Stimulated activated CD4-positive, alpha-beta T cell treated with anti-CD3 and anti-CD28 coated beads, Interleukin-12 subunit alpha, Interleukin-12 subunit beta, amount 100 ng/mL, for 24 hours (primary cell): ENCODE measurements around the gene MEIS2.

Experiments used
- DNase-seq, 2 experiments: peaks; one replicate each; pipeline ENCODE4 v3.0.0-alpha.2; 2020; ENCODE audit warnings: low read depth in 2 of 2

Gene MEIS2

GRCh38 chr15:36936613-36937012 lies 163.7 kb downstream of the MEIS2 start:
- no peak for DNase-seq

DNA sequence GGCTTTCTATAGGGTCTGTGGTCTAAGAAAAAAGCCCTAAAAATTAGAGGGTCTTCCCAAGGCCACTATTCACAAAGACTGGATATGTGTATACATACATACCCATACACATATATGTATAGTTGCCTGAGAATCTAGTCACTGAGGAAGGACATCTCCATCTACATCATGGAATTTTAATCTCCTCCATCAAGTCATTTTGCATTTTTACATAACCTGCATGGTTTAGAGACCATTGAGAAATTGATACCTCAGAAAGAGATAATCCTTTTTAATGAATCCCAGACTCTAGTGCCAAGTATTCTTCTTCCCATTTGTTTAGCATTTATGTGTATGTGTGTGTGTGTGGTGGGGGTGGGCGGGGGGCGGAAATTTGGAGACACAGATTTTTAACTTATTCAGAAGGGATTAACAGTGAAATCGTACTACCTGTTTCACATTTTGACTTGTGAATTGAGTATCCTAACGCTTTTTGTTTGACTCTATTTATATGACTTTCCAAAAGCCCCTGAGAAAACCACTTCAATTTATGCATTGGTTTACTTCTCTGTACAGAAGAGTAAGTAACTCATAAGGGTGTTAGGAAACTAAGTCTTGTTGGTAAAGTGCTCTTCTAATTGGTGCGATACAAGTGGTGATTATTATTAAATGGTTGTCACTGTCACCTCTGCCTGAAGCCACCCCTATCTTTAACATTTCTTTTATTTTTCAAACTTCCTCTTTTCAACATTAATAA lies 166.9 kb downstream of the MEIS2 start:
- DNase-seq, result no peak

DNA sequence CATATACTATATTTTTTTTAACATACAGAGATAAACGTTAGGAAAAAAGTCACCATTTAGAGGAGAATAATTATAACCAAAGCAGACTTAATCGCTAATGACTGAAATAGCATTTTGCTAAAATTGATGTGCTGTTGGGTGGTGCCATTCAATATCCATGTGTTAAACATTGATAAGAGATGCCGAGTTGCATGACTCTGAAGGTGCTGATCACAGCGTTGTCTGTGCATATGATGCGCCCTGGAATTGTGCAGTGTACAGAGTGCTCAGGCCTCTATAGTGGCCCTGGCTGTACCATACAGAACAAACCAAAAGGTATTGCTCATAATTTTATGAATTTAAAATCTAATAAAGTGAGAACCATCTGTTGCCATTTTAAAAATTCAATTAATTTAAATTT lies 168.3 kb downstream of the MEIS2 start:
- no peak for DNase-seq

- DNase-seq, result no peak
Measured at GRCh38 chr15:36931434-36931833, 168.9 kb downstream of the MEIS2 start.

DNA sequence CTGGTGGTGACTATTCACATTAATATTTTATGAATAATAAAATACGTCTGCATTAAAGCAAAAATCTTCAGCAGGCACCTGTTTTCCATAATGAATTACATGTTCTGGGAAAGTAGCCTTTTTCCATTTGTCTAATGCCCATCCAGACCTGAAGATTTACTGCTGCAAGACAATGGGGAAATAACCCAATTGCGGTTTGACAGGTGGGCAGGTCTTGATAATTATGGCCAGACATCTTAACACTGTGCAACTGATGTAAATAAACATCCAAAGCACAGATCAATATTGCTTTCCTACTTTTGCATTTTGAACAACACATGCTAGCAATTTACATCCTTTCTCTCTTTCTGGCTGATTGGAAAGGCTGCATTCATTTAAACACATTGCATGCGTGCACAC lies 173.9 kb downstream of the MEIS2 start:
- DNase-seq, result no peak

DNA sequence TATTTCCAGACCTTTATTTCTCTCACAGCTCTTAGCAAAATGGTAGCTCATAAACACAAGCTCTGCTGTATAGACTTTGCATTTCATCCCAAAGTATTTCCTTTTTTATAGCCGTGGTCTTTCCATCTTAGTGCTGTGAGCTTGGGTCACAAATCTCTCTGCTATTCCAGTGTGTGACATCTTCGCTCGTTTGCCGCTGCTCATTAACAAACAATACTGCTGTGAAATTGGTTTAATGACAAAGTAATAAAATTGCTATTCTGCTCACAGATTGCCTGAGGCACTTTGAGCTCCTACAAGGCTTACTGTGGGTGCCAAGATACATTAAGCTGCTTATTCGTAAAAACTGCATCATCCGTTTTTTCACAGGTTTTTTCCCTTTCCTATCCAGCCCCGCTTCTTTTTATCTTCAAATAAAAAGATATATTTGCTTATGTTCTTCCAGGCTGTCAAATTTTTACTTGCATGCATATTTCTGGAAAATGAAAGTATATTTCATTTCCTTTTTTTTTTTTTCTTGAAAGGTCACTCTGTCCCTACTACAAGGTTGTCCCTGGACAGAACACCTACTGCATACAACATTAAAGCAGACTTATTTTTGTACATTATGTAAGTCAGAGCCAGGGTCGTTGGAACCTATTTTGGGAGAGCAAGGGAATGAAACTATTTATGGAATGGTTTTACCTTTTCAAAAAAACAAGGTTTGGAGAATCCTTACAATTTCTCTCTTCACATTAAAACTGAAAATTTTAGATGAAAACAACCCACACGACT lies 174.5 kb downstream of the MEIS2 start:
- no peak for DNase-seq

DNA sequence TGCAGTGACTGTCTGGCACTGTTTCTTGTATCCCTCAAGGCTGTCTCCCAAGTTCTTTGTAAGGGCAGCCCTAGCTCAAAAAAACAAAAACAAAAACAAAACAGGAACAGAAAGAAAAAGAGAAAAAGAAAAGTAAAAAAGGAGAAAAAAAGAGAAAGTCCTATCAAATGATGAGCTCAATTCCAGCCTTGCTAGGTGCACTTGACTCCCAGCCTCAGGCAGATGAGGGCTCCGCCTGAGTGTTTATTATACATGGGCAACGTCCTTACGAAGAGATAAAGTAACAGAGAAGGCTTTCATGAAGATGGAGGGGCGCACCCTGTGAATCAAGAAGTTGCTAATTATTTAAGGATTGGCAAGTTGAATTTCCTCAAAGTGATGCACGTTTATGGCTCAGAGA lies 175.3 kb downstream of the MEIS2 start:
- DNase-seq, result no peak

DNA sequence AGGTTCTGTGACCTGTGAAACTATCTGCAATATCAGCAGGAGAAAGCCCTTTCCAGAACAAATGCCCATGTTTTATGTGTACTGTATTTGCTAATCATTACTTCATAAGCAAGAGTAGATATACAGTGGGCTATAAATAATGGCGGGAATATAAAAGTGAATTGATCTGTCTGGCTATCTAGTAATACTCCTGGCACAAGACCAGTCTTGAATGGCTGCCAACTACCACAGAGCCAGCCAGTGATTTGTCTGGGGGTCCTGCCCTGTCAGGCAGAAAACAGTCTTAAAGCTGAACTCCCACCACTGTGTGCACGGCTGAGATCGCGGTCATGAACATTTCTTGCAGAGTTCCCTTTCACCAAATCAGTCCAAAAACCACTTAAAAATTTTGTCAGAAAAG lies 176.3 kb downstream of the MEIS2 start:
- DNase-seq, result no peak

DNA sequence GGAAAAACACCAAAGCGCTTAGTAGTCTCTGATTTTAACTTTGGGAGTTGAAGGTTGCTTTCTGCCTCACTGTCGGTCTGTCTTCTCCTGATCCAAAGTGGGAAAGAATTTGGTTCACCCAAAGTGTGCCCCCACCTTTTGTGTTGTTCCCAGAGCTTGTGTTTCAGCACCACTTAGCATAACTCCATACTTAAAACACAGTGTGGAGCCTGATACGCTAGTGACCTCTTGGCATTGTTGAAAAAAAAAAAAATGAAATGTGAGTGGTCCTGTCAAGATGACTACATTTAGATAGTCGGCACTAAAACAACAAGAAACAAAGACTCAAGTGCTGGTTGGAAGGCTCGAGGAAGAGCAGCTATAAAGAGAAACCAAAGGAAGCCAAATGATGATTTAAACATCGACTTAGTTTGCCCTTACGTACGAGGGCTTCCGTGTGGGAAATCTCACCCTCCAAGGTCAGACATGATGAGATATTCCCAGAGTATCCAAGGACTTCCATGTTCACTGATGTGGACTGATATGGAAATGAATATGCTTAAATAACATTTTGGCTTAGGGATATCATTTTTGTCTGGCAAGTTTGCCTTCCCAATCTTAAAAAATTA lies 178.8 kb downstream of the MEIS2 start:
- no peak for DNase-seq

DNA sequence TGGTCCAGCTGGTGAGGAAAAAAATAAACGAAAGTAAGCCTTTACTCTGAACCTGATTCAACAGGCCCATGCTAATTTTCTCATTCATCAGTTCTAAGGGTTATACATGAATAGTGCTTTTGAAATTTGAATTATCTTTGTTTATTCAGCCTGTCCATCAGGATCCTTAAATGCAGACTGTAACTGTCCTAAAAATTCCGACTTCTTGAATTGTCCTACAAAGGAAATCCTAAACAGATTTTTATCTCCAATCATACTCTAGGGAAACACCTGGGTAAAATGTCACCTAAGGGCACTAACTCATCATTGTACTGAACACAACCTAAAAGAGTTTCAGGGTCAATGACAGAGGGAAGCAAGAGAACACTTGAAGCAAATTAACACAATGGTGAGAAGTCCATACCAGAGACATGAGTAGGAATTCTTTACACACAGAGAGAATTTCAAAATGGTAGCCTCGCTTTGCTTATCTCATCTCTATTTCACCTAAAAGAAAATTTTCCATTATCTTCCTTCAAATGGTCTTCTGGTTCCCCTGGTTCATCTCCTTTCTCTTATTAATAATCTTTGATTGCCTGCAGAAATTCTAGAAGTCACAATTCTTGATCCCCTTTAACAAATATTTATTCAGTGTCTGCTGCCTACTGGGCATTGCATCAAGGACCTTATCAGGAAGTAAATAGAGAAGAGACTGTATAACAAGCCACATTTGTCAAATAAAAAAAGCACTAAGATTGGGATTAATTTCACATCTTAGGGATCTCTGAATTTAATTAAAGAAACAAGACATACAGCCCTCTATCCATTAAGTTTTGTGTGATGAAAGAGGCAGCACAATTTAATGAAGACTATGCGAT lies 182.7 kb downstream of the MEIS2 start:
- no peak for DNase-seq

DNA sequence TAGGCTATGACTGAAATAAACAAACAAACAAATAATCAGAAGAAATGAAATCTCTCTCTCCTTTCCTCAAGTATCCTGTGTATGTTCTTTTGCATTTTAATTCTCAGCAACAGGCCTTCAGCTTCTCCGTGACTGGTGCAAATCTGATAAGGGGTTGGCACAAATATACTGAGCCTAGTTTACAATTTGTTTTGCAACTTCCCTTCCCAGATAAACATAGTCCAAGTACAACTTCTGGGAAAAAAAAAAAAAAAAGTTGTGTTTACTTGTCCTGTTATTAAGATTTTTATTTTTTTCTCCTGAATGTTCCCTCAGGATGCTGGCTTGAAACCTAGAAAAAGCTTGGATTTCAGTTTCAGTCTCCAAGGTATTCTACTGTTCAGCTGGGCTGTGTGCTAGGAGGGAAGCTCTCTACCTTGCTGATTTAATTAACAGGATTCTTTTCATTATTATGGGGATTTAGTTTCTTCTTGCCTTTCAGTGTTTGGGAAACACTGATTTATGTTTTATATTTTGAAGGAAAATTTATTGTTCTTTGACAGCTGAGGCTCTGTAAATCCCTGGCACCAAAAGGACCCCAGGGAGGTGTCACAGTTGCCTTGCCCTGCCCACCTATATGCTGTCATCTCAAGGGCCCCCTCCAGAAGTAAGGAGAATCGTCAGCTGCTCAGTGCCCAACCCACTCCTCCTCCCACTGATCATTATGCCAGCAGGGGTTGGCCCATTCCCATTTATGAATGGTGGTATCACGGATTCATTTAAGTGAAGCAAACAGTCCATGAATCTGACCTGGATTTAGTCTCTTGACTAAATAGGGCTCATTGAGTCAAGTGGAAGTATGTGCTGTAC lies 185.2 kb downstream of the MEIS2 start:
- DNase-seq, result no peak

DNA sequence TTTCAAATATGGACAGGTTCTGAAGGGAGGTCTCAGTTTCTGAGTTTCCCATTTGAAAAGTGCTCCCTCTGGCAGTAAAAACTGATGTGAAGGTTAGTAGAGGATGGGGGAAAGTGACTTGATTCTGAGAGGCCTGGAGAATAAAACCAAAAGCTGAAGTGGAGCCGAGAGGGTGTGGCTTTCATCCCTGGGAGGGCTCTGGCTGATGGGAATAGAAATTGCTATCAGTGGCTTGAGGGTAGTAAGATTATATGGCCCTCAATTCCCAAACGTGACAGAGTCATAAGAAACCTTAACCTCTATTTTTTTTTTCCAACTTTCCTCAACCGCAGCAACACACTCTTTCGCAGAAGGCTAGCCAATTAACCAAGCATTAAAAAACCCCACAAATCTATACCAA lies 185.9 kb downstream of the MEIS2 start:
- no peak for DNase-seq

- DNase-seq, result no peak
Measured at GRCh38 chr15:36912311-36912712, 188.0 kb downstream of the MEIS2 start.

DNA sequence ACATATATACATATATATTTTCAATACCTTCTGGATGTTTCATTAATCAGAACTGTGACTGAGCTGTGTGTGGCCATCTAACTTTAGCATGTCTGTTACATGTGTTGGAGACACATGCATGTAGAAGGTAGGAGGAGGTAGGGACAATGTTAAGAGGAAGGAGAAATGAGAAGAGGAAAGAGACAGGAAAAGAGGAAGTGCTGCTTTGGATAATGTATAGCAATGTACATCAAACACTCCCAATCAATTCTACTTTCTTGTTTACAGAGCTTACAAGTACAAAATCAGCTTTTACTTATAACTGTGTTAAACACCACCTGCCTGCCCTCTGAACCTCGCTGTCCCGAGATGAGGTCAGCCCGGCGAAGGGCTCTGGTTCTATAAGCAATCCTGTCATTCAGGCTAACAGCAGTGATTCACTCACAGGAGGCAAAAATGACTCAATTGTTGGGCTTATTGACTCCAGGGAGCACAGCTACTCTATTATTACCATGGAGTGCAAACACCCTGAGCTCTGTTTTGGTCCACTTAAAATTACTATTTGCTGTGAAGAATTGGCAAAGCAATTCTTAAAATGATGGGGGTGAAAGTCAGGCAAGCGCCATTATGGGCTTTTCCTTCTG lies 188.9 kb downstream of the MEIS2 start:
- no peak for DNase-seq

DNA sequence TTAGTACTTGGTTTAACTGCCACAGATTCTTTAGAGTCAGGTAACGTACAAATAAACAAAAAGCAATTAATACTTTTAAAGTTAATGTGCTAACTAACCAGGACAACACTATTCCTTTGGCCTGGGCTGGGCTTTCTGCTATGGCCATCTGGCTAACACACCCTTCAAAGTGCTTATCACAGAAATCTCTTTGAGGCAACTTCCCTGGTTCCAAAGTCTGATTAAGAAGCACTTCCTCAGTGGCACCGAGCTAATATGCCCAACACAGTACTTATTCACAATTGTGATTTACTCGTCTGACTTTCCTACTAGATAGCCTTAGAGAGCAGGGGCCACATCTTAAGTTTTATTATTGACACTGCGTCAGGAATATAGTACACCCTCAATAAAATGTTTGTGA lies 191.4 kb downstream of the MEIS2 start:
- no peak for DNase-seq

- no peak for DNase-seq
Measured at GRCh38 chr15:36907295-36907694, 193.1 kb downstream of the MEIS2 start.

- no peak for DNase-seq
Measured at GRCh38 chr15:36905908-36906307, 194.4 kb downstream of the MEIS2 start.

- no peak for DNase-seq
Measured at GRCh38 chr15:36904715-36905114, 195.6 kb downstream of the MEIS2 start.

DNA sequence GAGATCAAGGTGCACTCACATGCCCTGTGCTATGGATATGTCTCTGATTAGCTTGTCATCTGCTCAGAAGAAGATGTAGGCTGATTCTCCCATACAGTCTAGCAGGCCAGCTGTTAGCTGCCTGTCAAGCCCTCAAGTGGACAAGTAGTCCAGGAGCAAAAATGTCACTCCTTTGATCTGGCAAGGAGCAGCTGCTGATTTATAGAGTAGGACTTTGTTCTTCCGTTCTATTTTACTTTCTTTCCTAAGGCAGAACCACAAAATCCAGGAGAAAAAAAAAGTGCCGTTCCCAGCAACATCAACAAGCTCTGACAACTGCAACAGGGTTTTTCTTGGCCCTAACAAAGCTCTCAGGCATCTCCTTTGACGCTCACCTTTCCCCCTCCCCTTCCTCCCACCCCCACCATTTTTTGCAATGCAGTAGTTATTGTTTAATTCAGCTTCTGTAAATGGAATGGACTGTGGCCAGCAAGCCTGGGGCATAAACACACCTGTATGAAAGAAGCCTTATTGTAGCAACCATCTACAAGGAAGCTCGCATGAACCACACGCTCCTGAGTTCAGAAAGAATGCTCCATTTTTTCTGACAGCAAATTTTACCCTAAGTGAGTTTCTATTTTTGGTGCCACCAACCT lies 196.3 kb downstream of the MEIS2 start:
- DNase-seq, result no peak

DNA sequence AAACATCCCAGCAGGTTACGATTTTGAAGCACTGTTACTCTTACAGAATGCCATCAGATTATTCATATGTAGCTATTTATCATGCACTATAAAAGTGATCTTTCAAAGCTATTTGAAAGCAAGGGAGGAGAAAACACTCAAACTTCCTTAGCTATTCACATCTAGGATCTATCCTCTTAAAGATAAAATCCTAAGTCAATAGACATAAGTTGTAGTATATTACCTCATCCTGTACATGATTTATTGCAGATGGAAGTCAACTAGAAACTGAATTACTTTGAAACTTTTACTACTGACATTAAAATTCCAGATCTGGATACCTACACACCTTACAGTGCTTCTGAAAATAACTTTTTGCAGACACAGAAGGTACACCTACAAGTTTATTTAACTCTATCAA lies 197.2 kb downstream of the MEIS2 start:
- no peak for DNase-seq
